Endothelial cell (in vitro differentiated cells): Measurements from ENCODE around the gene GNB5. TPM values are rescaled to one million over a fixed set of nuclear protein-coding genes. Genes with fewer than 3 reads are reported as not detected.
A peak's percentile ranks its signal among the peaks of the same experiment; 100 is the strongest.

ENCODE experiments used
- DNase-seq: peaks from one replicate; pipeline ENCODE4 v3.0.0; 2021; ENCODE audit warnings: low spot score
- H3K27ac Mint-ChIP-seq: one replicate; pipeline ENCODE4 v1.8.0; 2021; ENCODE audit warnings: mixed read lengths, inconsistent platforms; ENCODE audit not compliant: unreplicated experiment
- H3K27me3 Mint-ChIP-seq: one replicate; pipeline ENCODE4 v1.8.0; 2021; ENCODE audit warnings: mild to moderate bottlenecking, moderate library complexity, mixed read lengths, inconsistent platforms; ENCODE audit not compliant: unreplicated experiment
- H3K36me3 Mint-ChIP-seq: one replicate; pipeline ENCODE4 v1.8.0; 2021; ENCODE audit warnings: mild to moderate bottlenecking, low read depth, mixed read lengths, inconsistent platforms; ENCODE audit not compliant: unreplicated experiment
- H3K4me1 Mint-ChIP-seq: one replicate; pipeline ENCODE4 v1.8.0; 2021; ENCODE audit warnings: mild to moderate bottlenecking, mixed read lengths, inconsistent platforms; ENCODE audit not compliant: unreplicated experiment
- H3K4me3 Mint-ChIP-seq: one replicate; pipeline ENCODE4 v1.8.0; 2021; ENCODE audit warnings: mild to moderate bottlenecking, mixed read lengths, inconsistent platforms; ENCODE audit not compliant: unreplicated experiment
- H3K9me3 Mint-ChIP-seq: one replicate; pipeline ENCODE4 v1.8.0; 2021; ENCODE audit warnings: mixed read lengths, inconsistent platforms; ENCODE audit not compliant: unreplicated experiment
- CTCF ChIP-seq: fragments of 200-600 bp; sonication (generic); IDR thresholded peaks from one replicate; pipeline ENCODE4 v1.5.0; 2021; ENCODE audit warnings: antibody characterized with exemption; ENCODE audit not compliant: unreplicated experiment
- total RNA-seq: library from RNA; stranded (reverse); fragmentation: NEBNext Ultra II Directional; extraction: Animal tissue kit (Norgen Biotek cat#: 25700); gene quantifications from one replicate; pipeline ENCODE4 v1.2.1, GENCODE V29; 2021; ENCODE audit not compliant: unreplicated experiment

Gene GNB5
- total RNA-seq, 1 donor from 2014 or later: 11.7 TPM

- DNase-seq: peak; percentile 33
- H3K4me3 Mint-ChIP-seq: no peak overlapping the region
- H3K27me3 Mint-ChIP-seq: peaks cover 3% of the 10 kb centered on the region
Observed at GRCh38 chr15:52112203-52112750, 78.9 kb downstream of the GNB5 start.

GRCh38 chr15:52111517-52112202 is 79.5 kb downstream of the GNB5 start:
- Mint-ChIP-seq H3K27me3 (peaks cover 3% of the 10 kb centered on the region), H3K4me3 (no peak overlapping the region), H3K27ac (no peak overlapping the region), H3K36me3 (no peaks in the 10 kb centered on the region), H3K4me1 (peaks cover 4% of the 10 kb centered on the region), H3K9me3 (no peaks in the 10 kb centered on the region)
- TF ChIP-seq CTCF: no peak
- DNase-seq: no peak

More at GRCh38 chr15:52112203-52112750, 78.9 kb downstream of the GNB5 start:
- no peaks in the 10 kb centered on the region for H3K9me3 Mint-ChIP-seq
- no peak for TF ChIP-seq CTCF
- H3K27ac Mint-ChIP-seq: no peak overlapping the region
- no peaks in the 10 kb centered on the region for H3K36me3 Mint-ChIP-seq
- peaks cover 3% of the 10 kb centered on the region for H3K4me1 Mint-ChIP-seq

GRCh38 chr15:52109559-52110451 is 81.4 kb downstream of the GNB5 start:
- DNase-seq: no peak
- Mint-ChIP-seq H3K9me3 (no peaks in the 10 kb centered on the region), H3K4me1 (peaks cover 2% of the 10 kb centered on the region), H3K36me3 (no peaks in the 10 kb centered on the region), H3K4me3 (no peak overlapping the region), H3K27ac (no peak overlapping the region), H3K27me3 (peaks cover 3% of the 10 kb centered on the region)
- no peak for TF ChIP-seq CTCF

- Mint-ChIP-seq H3K4me3 (no peak overlapping the region), H3K4me1 (peaks cover 2% of the 10 kb centered on the region), H3K36me3 (no peaks in the 10 kb centered on the region), H3K9me3 (no peaks in the 10 kb centered on the region), H3K27ac (no peak overlapping the region), H3K27me3 (peaks cover 5% of the 10 kb centered on the region)
- no peak for TF ChIP-seq CTCF
- no peak for DNase-seq
Observed at GRCh38 chr15:52107238-52107637, 84.0 kb downstream of the GNB5 start.
